GDM1 (cell line): ENCODE measurements around the gene CBFA2T2.
A peak's percentile ranks its signal among the peaks of the same experiment; 100 is the strongest.

Source experiments
- DNase-seq: peaks from one replicate; lab custom pipeline; 2025; lab: John Stamatoyannopoulos, UW

The CBFA2T2 gene

GRCh38 chr20:33653218-33653899, 163.5 kb downstream of the CBFA2T2 start:
- peak; percentile 42 for DNase-seq

- DNase-seq = no peak
Observed at GRCh38 chr20:33653900-33654596, 164.2 kb downstream of the CBFA2T2 start.

- DNase-seq = no peak
Observed at GRCh38 chr20:33654680-33655161, 164.8 kb downstream of the CBFA2T2 start.

GRCh38 chr20:33655164-33655563, 165.3 kb downstream of the CBFA2T2 start:
- DNase-seq = no peak

- DNase-seq = no peak
Observed at GRCh38 chr20:33656010-33656782, 166.3 kb downstream of the CBFA2T2 start.

- no peak for DNase-seq
Observed at GRCh38 chr20:33656783-33657703, 167.1 kb downstream of the CBFA2T2 start.

GRCh38 chr20:33657704-33658095, 167.8 kb downstream of the CBFA2T2 start:
- DNase-seq = no peak

- no peak for DNase-seq
Observed at GRCh38 chr20:33658510-33658909, 168.6 kb downstream of the CBFA2T2 start.

- DNase-seq = no peak
Observed at GRCh38 chr20:33658929-33659328, 169.0 kb downstream of the CBFA2T2 start.

- no peak for DNase-seq
Observed at GRCh38 chr20:33659341-33660034, 169.6 kb downstream of the CBFA2T2 start.

- no peak for DNase-seq
Observed at GRCh38 chr20:33660035-33660684, 170.3 kb downstream of the CBFA2T2 start.

- DNase-seq = no peak
Observed at GRCh38 chr20:33660685-33661058, 170.8 kb downstream of the CBFA2T2 start.

GRCh38 chr20:33662172-33662571, 172.3 kb downstream of the CBFA2T2 start, which contains the start of gene C20orf144:
TSS of gene C20orf144 (plus strand) at chr20:33662327. CDS start at chr20:33662346, 19 bp downstream.
- no peak for DNase-seq

GRCh38 chr20:33663161-33664084, 173.5 kb downstream of the CBFA2T2 start:
- DNase-seq = peak; percentile 54

GRCh38 chr20:33664085-33664761, 174.3 kb downstream of the CBFA2T2 start:
- no peak for DNase-seq

- DNase-seq = no peak
Observed at GRCh38 chr20:33664762-33665144, 174.9 kb downstream of the CBFA2T2 start.

- peak; percentile 86 for DNase-seq
Observed at GRCh38 chr20:33666293-33667244, 176.7 kb downstream of the CBFA2T2 start, which contains the start of gene ACTL10. TSS of gene ACTL10 (plus strand) at chr20:33666943. CDS start at chr20:33667498, 555 bp downstream.
